Cerebellar cortex (tissue), 1 donor: ENCODE results near the gene KIF9.
"Not testable (repeated sequence)": the region's sequence is repeated elsewhere in the genome, so short reads cannot be mapped to it uniquely, and the experiment has no call there.

Source experiments
- DNase-seq: peaks from one replicate; pipeline ENCODE4 v3.0.0-alpha.2; 2015; ENCODE audit warnings: low spot score

KIF9 gene

GRCh38 chr3:47250309-47251060 lies 32.1 kb downstream of the KIF9 start:
- DNase-seq = peak; percentile 48

- no peak for DNase-seq
Measured at GRCh38 chr3:47247131-47248064, 35.2 kb downstream of the KIF9 start.

GRCh38 chr3:47245271-47245670 lies 37.3 kb downstream of the KIF9 start:
- DNase-seq = no peak

- DNase-seq = no peak
Measured at GRCh38 chr3:47244531-47245100, 38.0 kb downstream of the KIF9 start.

- DNase-seq = no peak
Measured at GRCh38 chr3:47243419-47244147, 39.0 kb downstream of the KIF9 start.

- DNase-seq = no peak
Measured at GRCh38 chr3:47239929-47240328, 42.7 kb downstream of the KIF9 start.

GRCh38 chr3:47238017-47238416 lies 44.6 kb downstream of the KIF9 start:
- no peak for DNase-seq

- DNase-seq = no peak
Measured at GRCh38 chr3:47228088-47228487, 54.5 kb downstream of the KIF9 start.

GRCh38 chr3:47227678-47228077 lies 54.9 kb downstream of the KIF9 start:
- DNase-seq = no peak

- DNase-seq = no peak
Measured at GRCh38 chr3:47225310-47225906, 57.2 kb downstream of the KIF9 start.

GRCh38 chr3:47223755-47224154 lies 58.8 kb downstream of the KIF9 start:
- DNase-seq = no peak

- no peak for DNase-seq
Measured at GRCh38 chr3:47221798-47222197, 60.8 kb downstream of the KIF9 start.

GRCh38 chr3:47210863-47211405 lies 71.7 kb downstream of the KIF9 start:
- DNase-seq = no peak

- DNase-seq = not testable (repeated sequence)
Measured at GRCh38 chr3:47206022-47206421, 76.6 kb downstream of the KIF9 start.

- DNase-seq = no peak
Measured at GRCh38 chr3:47204875-47205274, 77.7 kb downstream of the KIF9 start.

GRCh38 chr3:47202542-47202941 lies 80.1 kb downstream of the KIF9 start:
- no peak for DNase-seq

- DNase-seq = no peak
Measured at GRCh38 chr3:47197287-47197686, 85.3 kb downstream of the KIF9 start.

- DNase-seq = no peak
Measured at GRCh38 chr3:47194994-47195393, 87.6 kb downstream of the KIF9 start.

GRCh38 chr3:47193871-47194859 lies 88.4 kb downstream of the KIF9 start:
- DNase-seq = no peak

GRCh38 chr3:47186285-47186684 lies 96.3 kb downstream of the KIF9 start:
- DNase-seq = no peak
